ENCODE data around the gene CMTM4.
"Not testable (repeated sequence)": the region's sequence is repeated elsewhere in the genome, so short reads cannot be mapped to it uniquely, and the experiment has no call there.

CMTM4 gene

DNA sequence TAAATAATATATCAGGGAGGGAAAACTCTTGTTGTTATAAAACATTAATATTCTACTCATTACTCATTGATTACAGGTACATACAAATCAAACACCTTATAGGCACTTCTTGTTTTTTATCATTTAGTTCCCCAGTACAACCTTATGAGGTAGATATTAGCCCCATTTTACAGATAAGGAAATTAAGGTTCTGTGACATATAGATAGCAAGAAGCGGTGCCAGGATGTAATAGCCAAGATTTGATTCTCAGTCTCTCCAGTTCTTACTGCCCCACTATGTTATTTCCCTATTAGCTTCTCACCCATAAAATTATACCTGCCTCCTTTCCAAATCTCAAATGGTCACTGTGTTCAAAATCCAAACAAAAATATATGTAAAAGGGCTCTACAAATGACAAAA, 55.2 kb downstream of the CMTM4 start:
- DNase-seq (ENCODE audit: low read depth), result no peak

DNA sequence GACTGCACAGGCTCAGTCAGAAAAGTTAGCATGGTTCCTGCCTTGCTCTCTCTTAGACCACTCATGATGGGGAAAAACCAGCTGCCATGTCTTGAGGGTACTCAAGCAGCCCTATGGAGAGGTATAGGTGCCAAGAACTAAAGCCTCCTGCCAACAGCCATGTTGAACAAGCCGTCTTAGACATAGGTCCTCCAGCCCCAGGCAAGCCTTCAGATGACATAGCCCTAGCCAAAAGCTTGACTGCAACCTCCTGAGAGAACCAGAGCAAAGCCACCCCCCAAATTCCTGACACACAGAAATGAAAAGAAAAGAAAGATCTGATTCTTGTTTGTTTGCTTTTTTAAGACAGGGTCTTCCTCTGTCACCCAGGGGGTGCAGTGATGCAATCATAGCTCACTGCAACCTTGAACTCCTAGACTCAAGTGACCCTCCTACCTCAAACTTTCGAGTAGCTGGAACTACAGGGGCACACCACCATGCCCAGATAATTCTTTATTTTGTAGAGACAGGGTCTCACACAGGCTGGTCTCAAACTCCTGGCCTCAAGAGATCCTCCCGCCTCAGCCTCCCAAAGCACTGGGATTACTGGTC, 55.7 kb downstream of the CMTM4 start:
- no peak for DNase-seq (ENCODE audit: low read depth)

DNA sequence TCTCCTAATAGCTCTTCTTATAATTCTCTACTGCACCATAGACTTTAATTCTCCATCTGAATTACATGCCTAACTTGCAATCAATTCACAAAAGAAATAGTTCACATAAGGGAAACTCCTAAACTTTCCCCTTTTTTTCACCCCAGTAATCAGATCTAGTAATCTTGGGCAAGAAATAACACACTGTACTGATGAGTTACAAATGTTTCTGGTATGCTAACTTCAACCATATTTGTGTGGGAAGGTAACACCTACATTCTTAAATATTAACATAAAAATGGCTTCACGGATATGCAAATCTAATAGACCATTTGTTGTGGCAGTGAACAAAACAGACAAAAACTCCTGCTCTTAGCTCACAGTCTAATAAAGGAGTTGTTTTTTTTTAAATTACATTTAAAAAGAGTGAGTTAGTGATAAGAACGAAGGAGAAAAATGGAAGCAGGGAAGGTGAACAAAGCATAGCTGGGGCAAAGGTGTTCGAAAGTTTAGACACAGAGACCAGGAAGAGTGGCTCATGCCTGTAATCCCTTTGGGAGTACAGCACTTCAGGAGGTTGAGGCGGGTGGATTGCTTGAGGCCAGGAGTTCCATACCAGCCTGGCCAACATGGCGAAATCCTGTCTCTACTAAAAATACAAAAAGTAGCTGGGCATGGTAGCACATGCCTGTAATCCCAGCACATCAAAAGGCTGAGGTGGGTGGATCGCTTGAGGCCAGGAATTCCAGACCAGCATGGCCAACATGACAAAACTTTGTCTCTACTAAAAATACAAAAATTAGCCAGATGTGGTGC, 57.3 kb downstream of the CMTM4 start:
- DNase-seq (ENCODE audit: low read depth), result no peak

DNA sequence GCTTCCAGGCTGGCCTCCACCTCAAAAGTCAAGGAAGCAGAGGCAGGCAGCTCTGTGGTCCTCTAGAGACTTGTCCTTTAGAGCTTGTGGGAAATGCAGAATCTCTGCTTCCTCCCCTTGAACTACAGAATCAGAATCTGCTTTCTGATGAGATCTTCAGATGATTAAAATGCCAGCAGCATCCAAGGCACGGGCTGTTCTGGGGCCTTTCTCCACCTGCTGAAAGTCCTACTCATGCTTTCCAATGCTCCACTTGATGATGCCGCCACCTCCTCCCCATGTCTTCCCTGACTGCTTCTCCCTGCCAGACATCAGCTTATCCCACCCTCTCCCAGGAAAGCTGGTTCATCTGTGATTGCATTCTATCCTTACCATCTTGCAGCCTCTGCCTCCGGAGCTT, 58.7 kb downstream of the CMTM4 start:
- DNase-seq (ENCODE audit: low read depth), result no peak

DNA sequence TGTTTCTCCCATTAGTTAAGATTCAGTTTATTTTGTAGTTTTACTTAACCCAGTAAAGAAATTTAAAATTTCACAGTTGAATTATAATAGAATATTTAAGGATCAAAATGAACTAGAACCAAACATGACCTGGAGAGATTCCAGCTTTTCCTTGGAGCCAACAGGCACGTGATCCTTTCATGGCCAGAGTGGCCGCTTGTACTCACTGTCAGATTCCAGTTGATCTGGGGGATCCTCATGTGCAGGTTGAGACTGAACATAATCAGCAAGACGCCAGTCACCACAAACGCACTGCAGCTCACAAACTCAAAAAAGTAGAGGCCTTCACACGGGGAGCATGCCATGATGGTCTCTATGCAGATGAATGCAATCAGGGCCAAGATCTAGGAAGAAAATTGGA, 60.3 kb downstream of the CMTM4 start:
- DNase-seq (ENCODE audit: low read depth), result no peak

DNA sequence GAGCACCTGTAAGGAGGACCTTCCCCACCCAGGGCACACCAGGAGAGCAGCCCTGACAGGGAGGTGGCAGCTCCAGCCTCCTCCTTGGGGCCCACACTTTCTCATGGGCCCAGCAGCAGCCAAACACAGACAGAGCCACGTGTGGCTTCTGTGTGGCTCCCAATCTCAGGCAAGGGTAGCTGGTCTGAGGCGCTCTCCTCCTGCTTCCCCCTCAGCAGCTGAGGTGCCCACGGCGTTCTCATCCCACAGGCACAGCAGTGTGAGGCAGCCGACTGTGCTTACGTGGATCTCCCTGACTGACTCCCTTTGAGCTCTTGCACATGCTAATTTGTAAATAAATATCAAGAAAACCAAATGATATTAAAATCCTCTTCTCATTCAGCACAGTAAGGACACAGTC, 61.1 kb downstream of the CMTM4 start:
- DNase-seq (ENCODE audit: low read depth), result no peak

DNA sequence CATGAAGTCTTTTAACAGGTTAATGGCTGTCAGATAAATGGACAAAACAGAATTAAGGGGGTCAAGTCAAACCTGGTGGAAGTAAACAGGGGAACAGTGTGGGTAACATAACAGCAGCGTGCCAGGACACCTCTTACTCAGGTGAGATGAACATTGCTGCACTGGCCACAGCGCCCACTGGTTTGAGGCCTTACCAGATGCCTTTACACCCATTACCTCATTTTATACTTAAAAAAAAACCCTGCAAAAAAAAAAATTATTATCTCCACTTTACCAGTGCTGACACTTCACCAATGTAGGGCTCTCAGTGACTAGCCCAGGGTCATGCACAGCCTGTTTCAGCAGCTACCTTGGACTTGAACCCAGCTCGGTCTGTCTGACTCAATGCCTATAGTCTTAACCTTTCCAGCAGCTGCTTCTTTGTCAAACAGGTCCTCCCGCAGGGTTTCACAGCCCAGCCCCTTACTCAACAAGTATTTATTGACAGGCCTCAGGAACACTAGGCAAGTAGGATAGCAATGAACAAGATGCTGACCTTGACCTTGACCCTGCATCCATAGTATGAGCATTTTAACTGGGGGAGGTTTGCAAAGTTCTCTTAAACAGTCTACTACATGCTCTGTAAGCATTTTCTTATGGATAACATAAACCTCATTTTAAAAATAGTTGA, 61.9 kb downstream of the CMTM4 start:
- DNase-seq (ENCODE audit: low read depth), result no peak

DNA sequence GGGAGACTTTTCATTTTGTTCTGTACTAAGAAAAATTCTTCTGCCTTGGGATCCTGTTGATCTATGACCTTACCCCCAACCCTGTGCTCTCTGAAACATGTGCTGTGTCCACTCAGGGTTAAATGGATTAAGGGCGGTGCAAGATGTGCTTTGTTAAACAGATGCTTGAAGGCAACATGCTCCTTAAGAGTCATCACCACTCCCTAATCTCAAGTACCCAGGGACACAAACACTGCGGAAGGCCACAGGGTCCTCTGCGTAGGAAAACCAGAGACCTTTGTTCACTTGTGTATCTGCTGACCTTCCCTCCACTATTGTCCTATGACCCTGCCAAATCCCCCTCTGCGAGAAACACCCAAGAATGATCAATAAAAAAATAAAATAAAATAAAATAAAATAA, 65.0 kb downstream of the CMTM4 start:
- DNase-seq (ENCODE audit: low read depth), result not testable (repeated sequence)

DNA sequence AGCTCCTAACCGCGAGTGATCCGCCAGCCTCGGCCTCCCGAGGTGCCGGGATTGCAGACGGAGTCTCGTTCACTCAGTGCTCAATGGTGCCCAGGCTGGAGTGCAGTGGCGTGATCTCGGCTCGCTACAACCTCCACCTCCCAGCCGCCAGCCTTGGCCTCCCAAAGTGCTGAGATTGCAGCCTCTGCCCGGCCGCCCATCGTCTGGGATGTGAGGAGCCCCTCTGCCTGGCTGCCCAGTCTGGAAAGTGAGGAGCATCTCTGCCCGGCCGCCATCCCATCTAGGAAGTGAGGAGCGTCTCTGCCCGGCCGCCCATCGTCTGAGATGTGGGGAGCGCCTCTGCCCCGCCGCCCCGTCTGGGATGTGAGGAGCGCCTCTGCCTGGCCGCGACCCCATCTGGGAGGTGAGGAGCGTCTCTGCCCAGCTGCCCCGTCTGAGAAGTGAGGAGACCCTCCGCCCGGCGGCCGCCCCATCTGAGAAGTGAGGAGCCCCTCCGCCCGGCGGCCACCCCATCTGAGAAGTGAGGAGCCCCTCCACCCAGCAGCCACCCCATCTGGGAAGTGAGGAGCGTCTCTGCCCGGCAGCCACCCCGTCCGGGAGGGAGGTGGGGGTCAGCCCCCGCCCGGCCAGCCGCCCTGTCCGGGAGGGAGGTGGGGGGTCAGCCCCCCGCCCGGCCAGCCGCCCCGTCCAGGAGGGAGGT, 65.8 kb downstream of the CMTM4 start:
- DNase-seq (ENCODE audit: low read depth), result not testable (repeated sequence)

DNA sequence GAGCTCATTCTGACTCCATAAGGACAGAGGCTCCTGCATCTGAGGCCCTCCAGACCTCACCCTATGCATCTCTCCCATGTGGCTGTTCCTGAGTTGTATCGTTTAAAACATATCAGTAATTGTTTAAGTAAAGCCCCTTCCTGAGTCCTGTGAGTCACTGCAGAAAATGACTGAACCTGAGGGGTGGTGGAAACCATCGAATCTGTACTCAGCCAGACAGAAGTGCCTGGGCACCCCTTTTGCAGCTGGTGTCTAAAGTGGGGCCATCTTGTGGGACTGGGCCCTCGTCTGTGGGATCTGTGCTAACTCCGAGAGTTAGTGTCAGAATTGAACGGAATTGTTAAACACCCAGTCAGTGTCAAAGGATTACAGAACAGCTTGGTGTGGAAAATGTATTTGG, 66.7 kb downstream of the CMTM4 start:
- DNase-seq (ENCODE audit: low read depth), result no peak

DNA sequence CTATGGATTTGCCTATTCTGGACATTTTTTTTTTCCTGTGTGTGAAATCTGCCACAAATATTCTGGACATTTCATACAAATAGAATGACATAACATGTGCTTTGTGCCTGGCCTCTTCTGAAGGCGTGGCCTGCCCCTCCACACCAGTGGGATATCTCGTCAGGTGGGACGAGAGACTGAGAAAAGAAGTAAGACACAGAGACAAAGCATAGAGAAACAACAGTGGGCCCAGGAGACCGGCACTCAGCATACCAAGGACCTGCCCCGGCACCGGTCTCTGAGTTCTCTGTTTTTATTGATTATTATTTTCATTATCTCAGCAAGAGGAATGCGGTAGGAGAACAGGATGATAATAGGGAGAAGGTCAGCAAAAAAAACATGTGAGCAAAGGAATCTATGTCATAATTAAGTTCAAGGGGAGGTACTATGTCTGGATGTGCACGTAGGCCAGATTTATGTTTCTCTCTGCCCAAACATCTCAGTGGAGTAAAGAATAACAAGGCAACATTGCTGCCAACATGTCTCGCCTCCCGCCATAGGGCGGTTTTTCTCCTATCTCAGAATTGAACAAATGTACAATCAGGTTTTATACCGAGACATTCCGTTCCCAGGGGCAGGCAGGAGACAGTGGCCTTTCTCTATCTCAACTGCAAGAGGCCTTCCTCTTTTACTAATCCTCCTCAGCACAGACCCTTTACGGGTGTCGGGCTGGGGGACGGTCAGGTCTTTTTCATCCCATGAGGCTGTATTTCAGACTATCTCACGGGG, 68.7 kb downstream of the CMTM4 start:
- DNase-seq (ENCODE audit: low read depth), result not testable (repeated sequence)

DNA sequence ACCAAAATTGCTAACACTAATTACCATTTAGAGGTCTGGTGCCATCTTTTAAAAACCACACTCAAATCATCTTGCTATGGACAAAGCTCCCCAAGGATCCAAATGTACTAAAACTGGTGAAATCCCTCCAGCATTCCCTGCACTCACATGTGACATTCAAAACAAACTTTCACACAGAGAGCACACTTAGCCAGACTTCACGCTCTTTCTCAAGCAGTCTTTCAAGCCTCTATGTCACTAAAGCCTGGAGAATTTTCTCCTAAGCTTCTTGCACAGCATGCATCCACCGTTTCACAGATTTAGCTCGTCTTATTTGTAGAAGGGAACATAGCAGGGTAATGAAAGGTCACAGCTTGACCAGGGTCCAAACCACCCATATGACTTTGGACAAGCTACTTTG, 72.8 kb downstream of the CMTM4 start:
- no peak for DNase-seq (ENCODE audit: low read depth)

DNA sequence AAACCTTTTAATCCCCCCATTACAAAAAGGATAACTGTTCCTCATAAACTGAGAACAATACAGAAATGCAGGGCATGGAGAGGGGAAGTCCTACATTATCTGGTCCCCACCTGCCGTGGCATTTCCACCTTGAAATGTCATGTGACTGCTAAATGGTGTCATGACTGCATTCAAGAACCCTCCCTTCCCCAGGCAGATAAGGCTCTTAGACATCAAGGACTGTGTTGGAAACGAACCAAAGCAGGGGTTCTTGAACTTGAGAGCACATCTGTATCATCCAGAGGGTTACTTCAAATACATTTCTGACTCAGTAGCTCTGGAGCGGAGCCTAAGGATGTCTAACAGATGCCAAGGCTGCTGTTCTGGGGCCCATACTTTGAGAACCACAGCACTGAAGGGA, 73.7 kb downstream of the CMTM4 start:
- no peak for DNase-seq (ENCODE audit: low read depth)

DNA sequence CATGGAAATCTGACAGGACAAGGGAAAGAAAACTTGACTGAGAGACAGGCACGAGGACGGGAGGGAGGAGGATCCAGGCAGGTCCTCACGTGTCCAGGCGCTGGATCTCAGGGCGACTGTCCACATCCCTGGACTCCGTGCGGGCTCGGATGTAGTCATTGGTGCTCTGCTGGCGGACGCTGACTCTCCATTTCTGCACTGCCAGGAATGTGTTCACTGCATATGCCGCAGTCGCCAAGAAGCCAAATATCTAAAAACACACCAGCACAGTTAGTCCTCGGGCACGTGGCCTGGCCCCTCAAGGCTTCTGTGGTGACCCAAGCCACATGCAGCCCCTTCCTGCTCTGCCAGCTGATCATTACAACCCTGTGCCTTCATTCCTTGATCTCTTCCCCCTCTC, 74.6 kb downstream of the CMTM4 start:
- DNase-seq (ENCODE audit: low read depth), result no peak

DNA sequence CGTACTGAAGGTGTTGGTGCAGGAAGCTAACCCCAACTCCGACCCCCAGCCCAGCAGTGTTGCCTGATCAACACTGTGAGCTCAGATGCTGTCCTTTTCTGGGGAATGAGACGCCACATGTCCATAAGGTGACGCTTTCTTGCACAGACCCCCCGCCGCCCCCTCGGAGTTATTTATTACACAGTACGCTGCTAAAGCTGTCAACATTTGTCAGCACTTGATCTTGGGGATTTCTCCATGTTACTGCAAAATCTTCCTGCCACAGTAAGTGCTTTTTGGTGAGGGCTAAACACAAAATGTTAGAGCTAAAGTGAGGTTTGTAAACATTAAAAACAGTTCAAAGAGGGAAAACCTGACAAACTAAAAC, 76.1 kb downstream of the CMTM4 start:
- no peak for DNase-seq (ENCODE audit: low read depth)

DNA sequence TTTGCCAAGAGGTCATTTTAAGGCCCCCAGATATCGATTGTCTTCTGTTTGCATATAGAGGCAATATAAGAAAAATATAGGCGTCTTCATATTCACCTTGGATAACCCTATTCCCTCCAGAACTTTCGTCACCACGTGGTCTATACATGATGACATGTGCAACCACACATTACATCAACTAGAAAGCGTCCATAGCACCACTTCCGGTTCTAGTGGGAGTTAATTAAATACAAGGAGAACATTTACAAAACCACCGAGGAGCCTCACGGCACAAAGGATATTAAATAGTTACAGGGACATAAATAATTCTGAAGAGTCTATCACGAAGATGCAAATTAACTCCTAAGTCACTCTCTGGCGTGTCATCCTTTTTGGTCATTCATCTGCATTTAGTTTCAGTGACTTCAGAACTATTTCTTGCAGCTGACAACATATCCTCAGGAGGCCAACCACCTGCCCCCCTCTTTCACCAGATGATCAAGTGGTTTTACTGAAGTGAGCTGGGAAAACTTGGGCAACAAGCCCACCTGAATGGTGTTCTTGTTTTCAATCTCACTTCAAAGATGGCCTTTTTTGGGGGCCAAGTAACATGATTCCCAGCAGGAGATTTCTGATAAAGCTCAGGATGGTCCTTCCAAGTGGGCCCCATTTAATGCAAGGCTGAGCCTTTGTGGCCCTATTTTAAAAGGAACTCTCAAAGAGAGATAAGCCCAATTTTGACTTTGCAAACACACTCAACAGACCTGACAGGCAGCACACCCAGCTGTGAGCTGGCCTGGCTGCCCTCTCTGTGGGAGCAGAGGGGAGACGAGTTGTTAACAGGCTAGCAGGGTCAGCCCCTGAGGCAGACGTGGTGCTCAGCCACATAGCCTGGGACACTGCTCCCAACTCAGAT, 76.8 kb downstream of the CMTM4 start:
- no peak for DNase-seq (ENCODE audit: low read depth)

DNA sequence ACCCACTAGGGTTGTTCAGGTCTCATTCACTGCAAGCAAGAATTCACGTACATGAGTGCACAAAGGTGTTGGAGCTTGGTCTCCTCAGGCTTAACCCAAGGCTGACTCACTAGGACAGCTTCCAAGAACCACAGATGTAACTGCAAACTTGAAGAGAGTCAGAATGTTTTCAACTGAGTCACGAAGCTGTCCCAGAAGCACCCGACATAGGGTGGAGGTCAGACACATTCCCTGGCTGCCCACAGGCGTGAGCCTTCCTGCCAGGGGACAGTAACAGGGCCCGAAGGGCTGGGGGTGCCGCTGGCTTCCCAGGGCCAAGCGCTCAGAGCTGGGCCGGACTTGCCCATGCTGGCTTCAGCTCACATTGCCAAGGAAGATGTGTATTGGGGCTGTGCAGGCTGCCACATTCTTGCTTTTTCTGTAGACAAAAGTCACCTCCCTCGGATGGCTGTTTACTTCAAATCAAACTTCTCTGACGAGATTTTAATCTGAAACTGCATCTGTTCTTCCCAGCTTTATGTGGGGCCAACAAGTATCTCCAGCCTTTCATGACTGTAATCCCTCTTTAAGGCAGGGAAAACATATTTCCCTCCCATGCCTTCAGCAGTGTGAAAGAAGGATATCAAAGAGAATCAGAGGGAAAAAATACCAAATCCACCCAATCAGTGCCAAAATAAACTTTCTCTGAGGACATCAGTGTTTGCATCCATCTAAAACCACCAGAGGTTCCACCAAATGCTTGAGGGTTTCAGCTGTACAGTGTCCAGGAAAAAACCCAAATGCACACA, 77.8 kb downstream of the CMTM4 start:
- DNase-seq (ENCODE audit: low read depth), result no peak

DNA sequence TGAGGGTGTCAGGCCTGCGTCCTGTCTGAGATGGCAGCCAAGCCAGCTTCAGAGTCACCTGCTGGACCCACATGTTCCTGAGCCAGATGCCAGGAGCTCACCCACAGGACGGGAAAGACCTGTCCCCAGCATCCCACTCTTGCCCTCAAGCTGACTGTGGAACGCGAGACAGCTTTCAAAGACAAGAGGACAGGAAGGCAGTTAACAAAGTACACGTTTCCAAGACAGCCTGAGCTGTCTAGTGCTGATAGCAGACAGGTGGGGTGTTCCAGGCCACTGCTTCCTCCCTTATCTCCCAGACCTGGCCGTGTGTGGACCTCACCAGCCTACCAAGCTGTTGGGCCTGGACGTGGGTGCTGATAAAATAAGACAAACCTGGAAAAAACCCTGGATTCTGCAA, 78.8 kb downstream of the CMTM4 start:
- no peak for DNase-seq (ENCODE audit: low read depth)

DNA sequence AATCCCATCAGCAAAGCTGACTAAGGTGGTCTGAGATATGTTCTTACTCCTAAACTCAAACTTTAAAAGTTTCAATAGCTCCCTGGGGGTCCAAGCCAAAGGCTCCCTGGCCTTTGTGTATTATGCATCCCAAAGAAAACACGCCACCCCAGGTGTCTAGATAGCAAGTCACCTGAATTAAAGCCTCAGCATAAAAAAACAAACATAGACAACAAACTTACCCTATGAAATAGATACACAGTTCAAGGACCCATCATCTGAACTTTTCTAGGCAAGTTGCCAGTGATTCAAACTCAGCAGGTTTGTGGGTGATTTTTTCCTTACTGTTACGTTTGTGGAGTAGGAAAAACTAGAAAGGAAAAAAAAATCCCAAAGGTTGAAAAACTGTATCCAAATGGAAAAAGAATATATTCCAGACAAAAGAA, 79.5 kb downstream of the CMTM4 start:
- no peak for DNase-seq (ENCODE audit: low read depth)

DNA sequence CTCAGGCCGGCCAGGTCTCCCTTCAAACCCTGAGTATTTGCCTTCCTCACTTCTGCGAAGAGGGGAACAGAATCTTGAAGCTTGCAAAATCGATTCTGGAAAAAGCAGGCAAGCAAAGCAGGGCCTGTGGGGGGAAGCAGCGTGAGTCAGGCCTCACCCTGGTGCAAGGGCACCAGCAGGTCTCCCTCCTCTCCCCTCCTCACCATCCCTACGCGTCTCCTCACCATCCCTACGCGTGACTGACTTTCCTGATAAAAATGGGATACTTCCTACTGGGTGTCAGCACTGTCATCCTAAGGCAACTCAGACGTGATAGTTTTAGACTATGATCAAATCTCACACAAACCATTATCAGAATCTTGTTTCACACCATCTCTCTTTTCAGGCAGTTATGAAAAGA, 80.0 kb downstream of the CMTM4 start:
- DNase-seq (ENCODE audit: low read depth), result no peak
